IPS-18c (cell line): ENCODE measurements around the gene LDLR.
"Not testable (repeated sequence)": the region's sequence is repeated elsewhere in the genome, so short reads cannot be mapped to it uniquely, and the experiment has no call there.

Experiments
- H3K4me3 ChIP-seq: 2 replicates; pipeline ENCODE4 v1.7.0; 2013; ENCODE audit warnings: low read depth, mild to moderate bottlenecking, low read length, moderate library complexity; ENCODE audit not compliant: insufficient read depth
- H3K9me3 ChIP-seq: one replicate; pipeline ENCODE4 v1.6.1; 2013; ENCODE audit warnings: mild to moderate bottlenecking, low read length, moderate library complexity; ENCODE audit not compliant: control insufficient read depth, insufficient read depth

Gene LDLR

DNA sequence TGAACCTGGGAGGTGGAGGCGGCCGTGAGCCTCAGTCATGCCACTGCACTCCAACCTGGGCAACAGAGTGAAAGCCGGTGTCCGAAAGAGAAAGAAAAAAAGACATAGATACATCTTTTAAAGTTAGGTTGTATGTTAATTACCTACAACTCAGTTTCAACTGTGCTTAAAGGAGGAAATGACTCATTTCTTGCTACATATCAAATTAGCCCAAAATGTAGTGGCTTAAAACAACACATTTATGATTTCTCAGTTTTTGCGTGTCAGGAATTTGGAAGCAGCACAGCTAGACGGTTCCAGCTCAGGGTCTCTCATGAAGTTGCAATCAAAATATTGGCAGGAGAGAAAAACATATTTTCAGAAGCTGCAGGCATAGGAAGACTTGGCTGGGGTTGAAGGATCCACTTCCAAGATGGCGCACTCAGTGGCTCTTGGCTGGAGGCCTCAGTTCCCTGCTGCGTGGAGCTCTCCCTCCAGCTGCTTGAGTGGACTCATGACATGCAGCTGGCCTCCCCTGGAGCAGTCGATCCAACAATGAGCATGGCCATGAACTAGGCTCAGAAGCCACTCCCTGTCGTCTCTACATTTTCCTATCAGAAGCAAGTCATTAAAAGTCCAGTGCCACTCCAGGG, 7.1 kb downstream of the LDLR start:
- H3K9me3 ChIP-seq = no peaks in the 10 kb centered on the region
- no peak overlapping the region for H3K4me3 ChIP-seq

DNA sequence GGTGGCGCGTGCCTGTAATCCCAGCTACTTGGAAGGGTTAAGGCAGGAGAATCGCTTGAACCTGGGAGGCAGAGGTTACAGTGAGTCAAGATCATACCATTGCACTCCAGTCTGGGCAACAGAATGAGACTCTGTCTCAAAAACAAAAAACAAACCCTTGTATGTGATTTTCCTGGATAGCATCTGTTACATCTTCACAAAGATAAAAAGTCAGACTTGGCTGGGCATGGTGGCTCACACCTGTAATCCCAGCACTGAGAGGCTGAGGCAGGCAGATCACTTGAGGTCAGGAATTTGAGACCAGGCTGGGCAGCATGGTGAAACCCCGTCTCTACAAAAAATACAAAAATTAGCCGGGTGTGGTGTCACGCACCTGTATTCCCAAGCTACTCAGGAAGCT, 8.1 kb downstream of the LDLR start:
- not testable (repeated sequence) for H3K4me3 ChIP-seq, H3K9me3 ChIP-seq

GRCh38 chr19:11098327-11098726, 9.1 kb downstream of the LDLR start:
- H3K4me3 ChIP-seq = no peak overlapping the region
- no peaks in the 10 kb centered on the region for H3K9me3 ChIP-seq

GRCh38 chr19:11098861-11099260, 9.6 kb downstream of the LDLR start:
- no peak overlapping the region for H3K4me3 ChIP-seq
- H3K9me3 ChIP-seq = no peaks in the 10 kb centered on the region

- Histone ChIP-seq H3K4me3 (no peak overlapping the region), H3K9me3 (no peaks in the 10 kb centered on the region)
Measured at GRCh38 chr19:11100049-11100448, 10.8 kb downstream of the LDLR start.

DNA sequence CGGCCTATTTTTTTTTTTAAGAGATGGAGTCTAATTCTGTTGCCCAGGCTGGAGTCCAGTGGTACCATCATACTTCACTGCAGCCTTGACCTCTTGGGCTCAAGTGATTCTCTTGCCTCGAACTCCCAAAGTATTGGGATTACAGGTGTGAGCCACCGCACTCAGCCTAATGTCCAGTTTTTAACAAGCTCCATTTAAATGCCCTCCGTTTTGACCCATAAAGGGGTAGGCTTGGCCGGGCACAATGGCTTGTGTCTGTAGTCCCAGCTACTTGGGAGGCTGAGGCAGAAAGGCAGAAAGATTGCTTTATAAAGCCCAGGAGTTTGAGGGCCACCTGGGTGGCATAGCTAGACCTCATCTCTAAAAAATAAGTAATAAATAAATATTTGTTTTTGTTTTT, 11.8 kb downstream of the LDLR start:
- H3K9me3 ChIP-seq = no peaks in the 10 kb centered on the region
- H3K4me3 ChIP-seq = no peak overlapping the region

GRCh38 chr19:11102944-11103343, 13.7 kb downstream of the LDLR start:
- H3K9me3 ChIP-seq = no peaks in the 10 kb centered on the region
- no peak overlapping the region for H3K4me3 ChIP-seq

DNA sequence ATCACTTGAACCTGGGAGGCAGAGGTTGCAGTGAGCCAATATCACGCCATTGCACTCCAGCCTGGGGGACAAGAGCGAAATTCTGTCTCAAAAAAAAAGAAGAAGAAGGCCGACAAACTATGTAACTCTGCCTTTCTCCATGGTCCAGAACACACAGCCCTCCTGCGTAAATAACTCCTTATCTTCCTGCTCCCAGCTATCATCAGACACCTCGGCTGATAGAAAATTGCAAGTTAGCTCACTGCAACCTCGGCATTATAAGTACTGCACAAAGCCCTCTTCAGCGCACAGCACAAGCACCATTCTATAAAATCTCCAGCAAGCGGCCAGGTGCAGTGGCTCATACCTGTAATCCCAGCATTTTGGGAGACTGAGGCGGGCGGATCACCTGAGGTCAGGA, 14.4 kb downstream of the LDLR start:
- not testable (repeated sequence) for H3K4me3 ChIP-seq, H3K9me3 ChIP-seq

GRCh38 chr19:11105014-11105636, 15.9 kb downstream of the LDLR start:
- H3K4me3 ChIP-seq = no peak overlapping the region
- no peaks in the 10 kb centered on the region for H3K9me3 ChIP-seq

DNA sequence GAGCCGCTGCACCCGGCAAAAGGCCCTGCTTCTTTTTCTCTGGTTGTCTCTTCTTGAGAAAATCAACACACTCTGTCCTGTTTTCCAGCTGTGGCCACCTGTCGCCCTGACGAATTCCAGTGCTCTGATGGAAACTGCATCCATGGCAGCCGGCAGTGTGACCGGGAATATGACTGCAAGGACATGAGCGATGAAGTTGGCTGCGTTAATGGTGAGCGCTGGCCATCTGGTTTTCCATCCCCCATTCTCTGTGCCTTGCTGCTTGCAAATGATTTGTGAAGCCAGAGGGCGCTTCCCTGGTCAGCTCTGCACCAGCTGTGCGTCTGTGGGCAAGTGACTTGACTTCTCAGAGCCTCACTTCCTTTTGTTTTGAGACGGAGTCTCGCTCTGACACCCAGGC, 17.2 kb downstream of the LDLR start:
- H3K9me3 ChIP-seq = no peaks in the 10 kb centered on the region
- H3K4me3 ChIP-seq = no peak overlapping the region

- no peak overlapping the region for H3K4me3 ChIP-seq
- no peaks in the 10 kb centered on the region for H3K9me3 ChIP-seq
Measured at GRCh38 chr19:11108746-11109145, 19.5 kb downstream of the LDLR start.

DNA sequence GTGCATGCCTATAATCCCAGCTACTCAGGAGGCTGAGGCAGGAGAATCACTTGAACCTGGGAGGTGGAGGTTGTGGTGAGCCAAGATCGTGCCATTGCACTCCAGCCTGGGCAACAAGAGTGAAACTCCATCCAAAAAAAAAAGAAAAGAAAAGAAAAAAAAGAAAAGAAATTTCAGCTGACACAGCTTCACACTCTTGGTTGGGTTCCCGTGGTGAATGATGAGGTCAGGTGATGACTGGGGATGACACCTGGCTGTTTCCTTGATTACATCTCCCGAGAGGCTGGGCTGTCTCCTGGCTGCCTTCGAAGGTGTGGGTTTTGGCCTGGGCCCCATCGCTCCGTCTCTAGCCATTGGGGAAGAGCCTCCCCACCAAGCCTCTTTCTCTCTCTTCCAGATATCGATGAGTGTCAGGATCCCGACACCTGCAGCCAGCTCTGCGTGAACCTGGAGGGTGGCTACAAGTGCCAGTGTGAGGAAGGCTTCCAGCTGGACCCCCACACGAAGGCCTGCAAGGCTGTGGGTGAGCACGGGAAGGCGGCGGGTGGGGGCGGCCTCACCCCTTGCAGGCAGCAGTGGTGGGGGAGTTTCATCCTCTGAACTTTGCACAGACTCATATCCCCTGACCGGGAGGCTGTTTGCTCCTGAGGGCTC, 22.0 kb downstream of the LDLR start:
- H3K4me3 ChIP-seq = no peak overlapping the region
- H3K9me3 ChIP-seq = no peaks in the 10 kb centered on the region

- Histone ChIP-seq H3K9me3 (no peaks in the 10 kb centered on the region), H3K4me3 (no peak overlapping the region)
Measured at GRCh38 chr19:11111771-11112144, 22.5 kb downstream of the LDLR start.

- no peak overlapping the region for H3K4me3 ChIP-seq
- no peaks in the 10 kb centered on the region for H3K9me3 ChIP-seq
Measured at GRCh38 chr19:11113140-11113708, 24.0 kb downstream of the LDLR start.

GRCh38 chr19:11115042-11115441, 25.8 kb downstream of the LDLR start:
- Histone ChIP-seq H3K9me3 (no peaks in the 10 kb centered on the region), H3K4me3 (no peak overlapping the region)

GRCh38 chr19:11115895-11116446, 26.7 kb downstream of the LDLR start:
- H3K9me3 ChIP-seq = no peaks in the 10 kb centered on the region

DNA sequence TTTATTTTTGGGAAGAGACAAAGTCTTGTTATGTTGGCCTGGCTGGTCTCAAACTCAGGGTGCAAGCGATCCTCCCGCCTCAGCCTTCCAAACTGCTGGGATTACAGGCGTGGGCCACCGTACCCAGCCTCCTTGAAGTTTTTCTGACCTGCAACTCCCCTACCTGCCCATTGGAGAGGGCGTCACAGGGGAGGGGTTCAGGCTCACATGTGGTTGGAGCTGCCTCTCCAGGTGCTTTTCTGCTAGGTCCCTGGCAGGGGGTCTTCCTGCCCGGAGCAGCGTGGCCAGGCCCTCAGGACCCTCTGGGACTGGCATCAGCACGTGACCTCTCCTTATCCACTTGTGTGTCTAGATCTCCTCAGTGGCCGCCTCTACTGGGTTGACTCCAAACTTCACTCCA, 27.2 kb downstream of the LDLR start:
- H3K4me3 ChIP-seq = no peak overlapping the region
- H3K9me3 ChIP-seq = no peaks in the 10 kb centered on the region

More at GRCh38 chr19:11115895-11116446, 26.7 kb downstream of the LDLR start:
- H3K4me3 ChIP-seq = no peak overlapping the region

DNA sequence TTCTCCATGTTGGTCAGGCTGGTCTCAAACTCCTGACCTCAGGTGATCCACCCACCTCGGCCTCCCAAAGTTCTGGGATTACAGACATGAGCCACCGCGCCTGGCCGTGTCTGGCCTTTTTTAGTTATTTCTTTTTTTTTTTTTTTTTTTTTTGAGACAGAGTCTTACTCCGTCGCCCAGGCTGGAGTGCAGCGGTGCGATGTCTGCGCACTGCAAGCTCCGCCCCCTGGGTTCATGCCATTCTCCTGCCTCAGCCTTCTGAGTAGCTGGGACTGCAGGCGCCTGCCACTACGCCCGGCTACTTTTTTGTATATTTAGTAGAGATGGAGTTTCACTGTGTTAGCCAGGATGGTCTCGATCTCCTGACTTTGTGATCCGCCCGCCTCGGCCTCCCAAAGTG, 32.7 kb downstream of the LDLR start:
- not testable (repeated sequence) for H3K4me3 ChIP-seq, H3K9me3 ChIP-seq
